SIG-M5 (cell line): ENCODE data around the gene GRIP2.

Experiments used
- DNase-seq: peaks from one replicate; lab custom pipeline; 2025; lab: John Stamatoyannopoulos, UW

Gene GRIP2

DNA sequence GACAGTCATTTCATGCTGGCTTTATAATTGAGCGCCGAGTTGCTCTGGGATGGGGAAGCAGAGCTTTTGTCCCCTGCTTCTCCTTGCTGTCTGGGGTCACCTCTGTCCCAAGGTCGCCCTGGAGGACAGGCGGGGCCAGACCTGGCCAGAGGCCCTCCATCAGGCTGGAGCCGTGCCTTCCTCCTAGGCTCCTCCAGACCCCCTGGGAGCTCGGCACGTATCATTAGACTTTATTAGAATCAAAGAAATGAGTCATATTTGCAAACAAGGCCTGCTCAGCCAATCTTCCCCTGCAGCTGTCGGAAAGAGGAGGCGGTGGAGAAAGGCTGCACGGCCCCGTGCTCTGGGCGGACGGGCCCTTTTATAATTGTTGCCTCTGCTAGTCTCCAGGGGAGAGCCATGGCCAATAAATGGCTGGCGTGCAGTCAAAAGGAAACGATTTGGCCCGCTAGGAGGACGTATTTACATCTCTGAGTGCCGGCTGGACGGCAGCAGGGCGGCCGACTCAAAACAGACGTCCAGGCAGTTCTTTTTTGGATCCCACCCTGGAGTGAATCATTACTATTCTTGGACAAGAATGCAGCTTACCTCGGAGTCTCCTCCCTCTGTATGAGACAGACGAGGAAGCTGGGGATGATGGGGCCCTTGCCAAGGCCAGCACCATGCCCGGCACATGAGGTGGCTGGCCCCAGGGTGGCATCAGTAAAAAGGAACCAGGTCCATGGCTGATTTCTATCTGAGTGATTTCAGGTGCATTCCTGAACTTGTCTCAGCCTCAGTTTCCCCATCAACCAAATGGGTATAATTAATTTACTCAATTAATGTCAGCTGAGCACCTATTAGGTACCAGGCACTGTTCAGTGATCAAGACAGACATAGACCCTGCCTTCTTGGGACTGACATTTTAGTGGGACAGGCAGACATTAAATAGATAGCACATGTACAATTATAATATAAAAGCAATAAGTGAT, 87.1 kb downstream of the GRIP2 start:
- no peak for DNase-seq

DNA sequence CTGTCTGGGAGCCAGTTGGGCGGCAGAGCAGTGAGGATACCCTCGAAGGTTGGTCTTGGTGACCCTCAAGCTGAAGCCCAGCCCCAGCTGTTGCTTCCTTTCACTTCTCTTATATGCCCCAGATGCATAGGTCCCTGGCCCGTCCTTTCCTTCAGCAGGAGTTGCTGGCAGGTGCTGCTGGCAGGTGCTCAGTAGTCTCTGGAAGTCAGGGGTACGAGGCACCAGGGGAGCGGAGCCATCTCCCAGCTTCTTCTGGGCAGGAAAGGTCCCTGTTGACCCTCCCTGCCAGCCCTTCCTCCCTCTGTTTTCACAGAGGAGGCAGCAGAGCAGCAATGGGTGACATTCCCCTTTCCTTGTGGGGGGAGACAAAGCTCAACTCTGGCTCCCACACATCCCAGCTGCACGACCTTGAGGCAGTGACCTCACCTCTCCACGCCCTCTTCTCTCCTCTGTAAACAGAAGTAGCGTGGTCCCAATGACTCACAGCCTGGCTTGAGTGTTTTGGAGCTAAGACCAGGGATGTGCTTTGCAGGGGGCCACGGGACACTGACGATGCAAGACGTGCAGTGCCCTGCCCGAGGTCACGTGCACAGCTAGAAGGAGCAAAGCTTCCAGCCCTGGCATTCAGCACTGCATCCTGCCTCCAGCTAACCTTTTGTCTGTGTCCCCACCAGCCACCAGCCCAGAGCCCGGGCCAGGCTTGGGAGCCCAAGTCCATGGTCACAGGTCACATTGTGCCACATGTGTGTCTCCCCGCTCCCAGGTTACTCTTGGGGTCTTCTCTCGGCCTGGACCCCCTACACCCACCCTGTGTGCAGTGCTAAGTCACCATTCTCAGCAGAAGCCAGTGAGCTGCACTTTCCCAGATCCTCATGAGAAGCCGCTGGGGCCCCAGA, 88.0 kb downstream of the GRIP2 start:
- DNase-seq, result no peak

DNA sequence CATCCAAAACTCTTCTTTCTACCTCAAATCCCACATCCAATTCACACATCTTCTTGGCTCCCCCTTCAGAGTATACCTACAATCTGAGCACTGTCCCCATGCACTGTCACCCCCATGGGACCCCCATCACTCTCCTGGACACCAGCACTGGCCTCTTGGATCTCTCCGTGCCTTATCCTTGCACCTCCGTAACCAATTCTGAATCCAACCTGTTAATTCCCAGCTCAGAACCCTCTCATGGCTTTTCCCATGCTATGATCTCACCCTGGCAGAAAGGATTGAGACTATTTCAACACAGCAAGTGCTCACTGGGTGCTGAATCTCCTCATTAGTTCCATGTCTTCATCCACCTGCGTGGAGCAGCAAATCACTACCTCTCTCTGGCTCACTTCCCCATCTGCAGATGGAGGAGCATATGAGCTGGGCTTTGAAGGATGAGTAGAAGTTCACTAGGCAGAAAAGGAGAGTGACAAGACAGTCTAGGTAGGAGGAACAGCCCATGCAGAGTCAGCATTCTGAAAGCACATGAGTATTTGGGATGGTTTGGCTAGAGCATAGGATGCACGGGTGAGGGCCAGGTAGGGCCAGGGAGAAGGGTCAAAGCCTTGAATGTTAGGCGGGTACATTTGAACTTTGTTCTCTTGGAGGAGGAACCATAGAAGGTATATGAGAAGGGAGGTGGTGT, 89.1 kb downstream of the GRIP2 start:
- no peak for DNase-seq

DNA sequence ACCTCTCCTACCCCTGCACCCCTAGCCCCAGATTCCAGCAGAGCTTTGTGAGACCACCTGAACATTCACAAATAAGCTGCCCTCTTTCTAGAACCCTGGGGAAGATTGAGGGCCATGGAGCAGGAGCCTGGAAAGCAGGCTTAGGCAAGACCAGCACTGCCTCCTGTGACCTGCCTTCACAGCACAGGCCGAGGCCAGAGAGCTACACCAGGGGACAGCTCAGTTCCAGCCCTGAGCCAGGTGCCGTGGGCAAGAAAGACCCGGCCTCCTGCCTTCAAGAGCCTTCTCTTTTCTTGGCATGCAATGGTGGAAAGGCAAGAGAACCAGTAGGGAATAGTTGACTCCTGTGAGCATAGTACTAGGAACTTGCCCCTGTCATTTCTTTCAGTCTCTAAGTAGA, 89.6 kb downstream of the GRIP2 start:
- DNase-seq, result no peak

DNA sequence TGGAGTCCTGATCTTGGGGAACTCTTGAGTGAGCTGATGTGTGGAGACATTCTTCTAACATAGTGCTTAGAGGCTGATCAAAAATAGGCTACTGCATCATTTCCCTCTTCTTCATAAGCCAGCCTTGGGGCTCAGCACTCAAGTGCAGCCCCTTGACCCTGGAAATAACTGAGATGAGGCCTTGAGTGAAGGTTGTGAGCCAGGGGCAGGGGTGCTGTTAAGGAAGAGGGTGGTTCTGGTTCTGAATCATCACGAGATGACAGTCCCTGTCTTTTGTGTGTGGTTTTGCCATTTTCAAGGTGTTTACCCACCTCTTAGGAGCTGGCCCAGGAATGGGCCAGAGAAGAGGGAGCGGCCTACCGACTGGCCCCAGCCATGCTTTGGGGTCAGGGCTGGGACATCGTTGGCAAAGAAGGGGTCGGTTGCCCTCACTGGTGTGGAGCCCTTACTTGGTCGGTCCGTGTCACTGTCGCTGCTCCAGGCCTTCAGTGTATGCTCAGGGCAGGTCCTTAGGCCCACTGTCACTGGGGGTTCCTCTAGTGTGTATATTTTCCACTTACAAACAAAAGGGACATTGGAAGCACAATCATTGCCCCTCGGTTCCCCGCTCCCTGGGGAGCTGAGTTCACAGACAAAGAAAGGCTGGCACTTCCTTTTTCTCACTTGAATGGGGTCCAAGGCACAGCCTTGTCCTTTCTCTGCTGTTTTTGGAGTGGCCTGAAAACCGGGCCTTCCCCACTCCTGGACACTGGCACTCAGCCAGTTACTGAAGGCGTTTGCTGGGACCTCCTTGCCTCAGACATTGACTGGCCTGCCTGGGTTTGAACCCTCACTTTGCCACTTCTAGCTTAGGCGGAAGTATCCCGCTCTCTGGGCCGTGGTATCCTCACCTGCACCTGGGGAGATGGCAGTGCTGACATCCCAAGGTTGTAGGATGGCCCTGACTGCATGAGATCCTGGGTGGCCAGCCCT, 91.1 kb downstream of the GRIP2 start:
- no peak for DNase-seq

- DNase-seq, result no peak
These were observed 92.1 kb downstream of the GRIP2 start for GRCh38 chr3:14448063-14448462.

- no peak for DNase-seq
These were observed 93.1 kb downstream of the GRIP2 start for GRCh38 chr3:14446988-14447570.

GRCh38 chr3:14445773-14446172, 94.4 kb downstream of the GRIP2 start:
- no peak for DNase-seq

- no peak for DNase-seq
These were observed 95.8 kb downstream of the GRIP2 start for GRCh38 chr3:14444380-14444779.

DNA sequence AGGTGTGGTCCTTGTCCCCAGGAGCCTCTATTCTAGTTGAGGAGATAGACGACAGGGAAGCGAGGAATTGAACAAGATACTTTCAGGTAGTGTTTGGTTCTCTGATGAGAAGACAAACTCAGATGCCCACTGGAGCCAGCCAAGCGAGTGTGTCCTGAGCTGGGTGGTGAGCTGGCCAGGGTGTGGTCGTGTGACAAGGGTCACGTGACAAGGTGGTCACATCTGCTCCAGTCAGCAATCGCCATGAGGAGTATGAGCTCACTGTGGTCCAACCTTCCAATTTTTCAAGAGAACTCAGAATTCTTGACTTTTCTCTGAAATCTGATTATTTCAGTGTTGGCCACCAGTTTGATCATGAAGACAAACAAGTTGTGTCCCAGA, 98.2 kb downstream of the GRIP2 start:
- DNase-seq, result no peak

- DNase-seq, result no peak
These were observed 98.8 kb downstream of the GRIP2 start for GRCh38 chr3:14441240-14441919.

DNA sequence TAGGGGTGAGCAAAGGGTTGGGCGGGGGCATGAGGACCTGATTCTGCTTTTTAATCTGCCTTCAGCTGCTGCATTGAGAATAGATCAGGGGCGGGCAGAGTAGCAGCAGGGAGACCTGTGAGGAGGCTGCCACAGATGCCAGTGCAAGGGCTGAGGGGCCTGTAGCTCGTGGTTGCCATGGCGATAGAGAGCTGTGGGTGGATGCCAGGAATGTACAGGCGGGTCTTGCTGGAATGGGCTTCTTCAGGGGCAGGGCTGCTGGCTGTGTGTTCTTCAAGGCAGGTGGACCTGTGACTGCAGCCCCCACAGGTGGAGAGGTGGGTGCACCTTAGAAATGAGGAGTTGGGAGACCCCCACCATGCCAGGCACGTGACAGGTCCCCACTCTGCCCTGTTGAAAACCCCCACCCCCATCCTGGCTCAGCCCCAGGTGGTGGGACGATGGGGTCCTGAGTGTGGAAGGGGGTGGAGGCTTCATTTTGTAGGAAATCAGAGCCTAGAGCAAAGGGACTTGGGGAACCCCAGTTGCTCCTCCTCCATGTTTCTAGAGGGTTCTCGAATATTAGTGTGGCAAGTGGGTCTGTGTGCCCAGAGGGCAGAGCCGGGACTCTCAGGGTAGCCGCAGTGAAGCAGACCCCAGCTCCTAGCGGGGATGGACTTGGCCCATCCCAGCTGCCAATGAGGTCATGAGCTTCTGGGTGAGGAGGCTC, 99.5 kb downstream of the GRIP2 start:
- DNase-seq, result no peak

- DNase-seq, result no peak
These were observed 100.0 kb downstream of the GRIP2 start for GRCh38 chr3:14440168-14440518.

GRCh38 chr3:14439501-14440167, 100.5 kb downstream of the GRIP2 start:
- peak; percentile 45 for DNase-seq
